ENCODE measurements around the gene PTPRM.

Gene PTPRM

GRCh38 chr18:7742224-7742623, 175.1 kb downstream of the PTPRM start:
- no peak for DNase-seq
- Mint-ChIP-seq H3K4me1 (peaks cover 20% of the 10 kb centered on the region), H3K27me3 (ENCODE audit: low read depth, poor library complexity) (peaks cover 4% of the 10 kb centered on the region), H3K27ac (no peak overlapping the region), H3K36me3 (ENCODE audit: low read depth) (peaks cover 31% of the 10 kb centered on the region), H3K4me3 (no peak overlapping the region), H3K9me3 (peaks cover 32% of the 10 kb centered on the region)
- TF ChIP-seq CTCF (IDR thresholded peaks at IDR 0.05): no peak

GRCh38 chr18:7743256-7743655, 176.1 kb downstream of the PTPRM start:
- Mint-ChIP-seq H3K4me1 (peaks cover 28% of the 10 kb centered on the region), H3K9me3 (peaks cover 36% of the 10 kb centered on the region), H3K27me3 (ENCODE audit: low read depth, poor library complexity) (peaks cover 4% of the 10 kb centered on the region), H3K36me3 (ENCODE audit: low read depth) (peaks cover 32% of the 10 kb centered on the region), H3K4me3 (no peak overlapping the region), H3K27ac (no peak overlapping the region)
- DNase-seq: no peak
- no peak for TF ChIP-seq CTCF (IDR thresholded peaks at IDR 0.05)

DNA sequence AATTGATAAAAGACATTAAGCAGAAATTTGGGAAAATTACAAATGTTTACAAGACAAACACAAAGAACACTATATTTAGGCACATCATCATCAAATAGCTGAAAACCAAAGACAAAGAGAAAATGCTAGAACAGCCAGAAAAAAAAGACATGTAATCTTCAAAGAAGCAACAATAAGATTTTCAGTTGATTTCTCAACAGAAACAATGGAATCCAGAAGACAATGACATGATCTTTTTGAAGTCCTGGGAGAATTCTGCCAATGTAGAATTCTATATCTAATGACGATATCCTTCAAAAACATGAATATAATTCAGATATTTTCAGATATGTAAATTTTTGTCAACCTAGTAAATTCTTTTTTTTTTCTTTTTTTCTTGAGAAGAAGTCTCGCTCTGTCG, 179.0 kb downstream of the PTPRM start:
- Mint-ChIP-seq H3K27me3 (ENCODE audit: low read depth, poor library complexity) (peaks cover 4% of the 10 kb centered on the region), H3K36me3 (ENCODE audit: low read depth) (peaks cover 32% of the 10 kb centered on the region), H3K27ac (no peak overlapping the region), H3K9me3 (peaks cover 36% of the 10 kb centered on the region), H3K4me3 (no peak overlapping the region), H3K4me1 (peaks cover 50% of the 10 kb centered on the region)
- TF ChIP-seq CTCF (IDR thresholded peaks at IDR 0.05): no peak
- no peak for DNase-seq

GRCh38 chr18:7748251-7749007, 181.3 kb downstream of the PTPRM start:
- Mint-ChIP-seq H3K9me3 (peaks cover 36% of the 10 kb centered on the region), H3K4me3 (no peak overlapping the region), H3K27ac (peak overlapping the region; percentile 85), H3K36me3 (ENCODE audit: low read depth) (peaks cover 32% of the 10 kb centered on the region), H3K4me1 (peaks cover 44% of the 10 kb centered on the region), H3K27me3 (ENCODE audit: low read depth, poor library complexity) (no peaks in the 10 kb centered on the region)
- DNase-seq: no peak
- no peak for TF ChIP-seq CTCF (IDR thresholded peaks at IDR 0.05)

DNA sequence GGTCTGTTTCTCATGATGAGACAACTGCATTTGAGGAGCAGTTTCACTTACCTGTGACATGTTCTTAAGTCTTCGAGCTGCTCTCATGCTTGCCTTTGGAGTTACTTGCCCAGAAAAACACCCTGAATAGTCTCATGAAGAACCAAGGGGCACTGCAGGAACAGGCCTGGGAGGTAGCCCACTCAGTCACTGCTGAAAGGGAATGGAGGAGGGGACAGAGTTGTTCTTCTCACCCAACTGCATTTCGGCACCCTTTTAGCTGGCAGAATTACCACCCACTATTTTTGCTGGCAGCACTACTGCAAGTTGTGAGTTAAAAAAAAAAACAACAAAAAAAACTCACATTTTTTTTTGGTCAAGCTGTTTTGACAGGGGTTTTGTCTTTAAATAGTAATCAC, 181.9 kb downstream of the PTPRM start:
- Mint-ChIP-seq H3K27ac (peak overlapping the region; percentile 97), H3K36me3 (ENCODE audit: low read depth) (peaks cover 31% of the 10 kb centered on the region), H3K27me3 (ENCODE audit: low read depth, poor library complexity) (no peaks in the 10 kb centered on the region), H3K9me3 (peaks cover 34% of the 10 kb centered on the region), H3K4me1 (peaks cover 49% of the 10 kb centered on the region), H3K4me3 (no peak overlapping the region)
- no peak for TF ChIP-seq CTCF (IDR thresholded peaks at IDR 0.05)
- no peak for DNase-seq

- peak overlapping the region; percentile 6 for H3K4me3 Mint-ChIP-seq
- H3K9me3 Mint-ChIP-seq: peaks cover 31% of the 10 kb centered on the region
- H3K27me3 Mint-ChIP-seq (ENCODE audit: low read depth, poor library complexity): no peaks in the 10 kb centered on the region
- peaks cover 27% of the 10 kb centered on the region for H3K36me3 Mint-ChIP-seq (ENCODE audit: low read depth)
- TF ChIP-seq CTCF (IDR thresholded peaks at IDR 0.05): no peak
- H3K27ac Mint-ChIP-seq: peak overlapping the region; percentile 97
- no peak for DNase-seq
- H3K4me1 Mint-ChIP-seq: peaks cover 54% of the 10 kb centered on the region
Measured at GRCh38 chr18:7749510-7749981, 182.4 kb downstream of the PTPRM start.
